Stimulated activated naive CD8-positive, alpha-beta T cell treated with anti-CD3 and anti-CD28 coated beads, Interleukin-15, amount 100 ng/mL, for 72 hours (primary cell): Measurements from ENCODE around the gene LHX4.

ENCODE experiments used
- ATAC-seq: fragments of 150-1000 bp; cut with Tn5 transposase; 2 replicates; pipeline ENCODE4 v1.10.0; 2021; ENCODE audit warnings: mild to moderate bottlenecking, moderate library complexity
- DNase-seq, 2 donors: peaks; one replicate each; pipeline ENCODE4 v3.0.0; 2021 to 2022
- H3K27ac Mint-ChIP-seq, 2 donors: one replicate each; pipeline ENCODE4 v1.8.0; 2022; ENCODE audit warnings: mild to moderate bottlenecking in 2 of 2, mixed read lengths in 2 of 2, moderate library complexity in 2 of 2
- H3K27me3 Mint-ChIP-seq: one replicate; pipeline ENCODE4 v1.8.0; 2022; ENCODE audit warnings: mixed read lengths
- H3K4me1 Mint-ChIP-seq: one replicate; pipeline ENCODE4 v1.8.0; 2022; ENCODE audit warnings: mild to moderate bottlenecking, mixed read lengths
- H3K4me3 Mint-ChIP-seq, 2 donors: one replicate each; pipeline ENCODE4 v1.8.0; 2022; ENCODE audit warnings: mild to moderate bottlenecking in 2 of 2, mixed read lengths in 2 of 2, moderate library complexity in 1 of 2
- H3K9me3 Mint-ChIP-seq, 2 donors: one replicate each; pipeline ENCODE4 v1.8.0; 2022; ENCODE audit warnings: mixed read lengths in 2 of 2

LHX4 gene

DNA sequence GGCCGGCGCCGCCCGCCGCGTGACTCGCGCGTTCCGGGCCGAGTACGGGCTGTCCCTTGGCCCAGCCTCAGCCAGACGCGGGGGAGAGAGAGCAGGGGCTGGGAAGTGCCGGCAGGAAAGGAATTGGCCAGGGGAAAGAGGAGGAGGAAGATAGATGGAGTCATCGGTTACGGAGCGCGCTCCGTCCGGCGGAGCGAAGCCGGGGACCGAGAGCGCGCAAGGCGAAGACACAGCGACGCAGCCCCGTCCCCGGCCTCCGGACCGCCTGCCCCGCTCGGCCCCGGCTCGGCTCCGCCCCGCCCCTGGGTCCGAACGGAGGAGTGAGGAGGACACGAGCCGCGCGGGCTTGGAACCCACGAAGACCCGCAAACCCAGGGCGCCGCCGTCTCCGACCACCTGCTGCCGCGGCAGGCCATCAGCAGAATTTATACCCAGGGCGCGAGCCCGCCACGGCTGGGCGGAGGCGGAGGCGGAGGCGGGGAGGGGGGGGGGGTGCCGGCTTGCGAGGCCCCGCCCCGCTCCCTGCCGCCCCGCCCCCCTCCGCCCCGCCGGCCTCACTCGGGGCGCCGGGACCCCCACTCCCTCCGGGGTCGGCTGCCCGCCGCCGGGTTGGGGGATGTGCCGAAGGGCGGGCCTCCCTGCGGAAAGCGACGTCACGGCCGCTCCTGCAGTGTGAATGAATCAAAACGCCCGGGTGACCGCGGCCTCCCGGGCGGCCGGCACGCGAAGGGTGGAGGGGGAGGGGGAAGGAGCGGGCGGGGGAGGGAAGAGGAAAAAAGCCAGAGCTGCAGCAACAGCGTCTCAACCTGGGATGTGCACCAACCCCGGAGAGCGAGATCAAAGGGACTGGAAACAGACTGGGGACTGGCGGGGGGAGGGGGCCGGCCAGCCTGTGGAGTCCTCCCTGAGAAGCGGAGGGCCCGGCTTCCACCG is at the start of gene LHX4:
Gene LHX4, plus strand, starts transcription at position 782 of the 933 bp plus-strand sequence. CDS start 266 bp downstream, outside the sequence.
- Mint-ChIP-seq H3K4me3 (peak within 1 kb of the TSS; percentile 75 to 81), H3K27ac (no peak within 1 kb of the TSS), H3K9me3 (no peaks in the 10 kb centered on the region), H3K27me3 (peaks cover 93% of the 10 kb centered on the region), H3K4me1 (peaks cover 52% of the 10 kb centered on the region)
- no peak for DNase-seq
- peak; percentile 37 for ATAC-seq

DNA sequence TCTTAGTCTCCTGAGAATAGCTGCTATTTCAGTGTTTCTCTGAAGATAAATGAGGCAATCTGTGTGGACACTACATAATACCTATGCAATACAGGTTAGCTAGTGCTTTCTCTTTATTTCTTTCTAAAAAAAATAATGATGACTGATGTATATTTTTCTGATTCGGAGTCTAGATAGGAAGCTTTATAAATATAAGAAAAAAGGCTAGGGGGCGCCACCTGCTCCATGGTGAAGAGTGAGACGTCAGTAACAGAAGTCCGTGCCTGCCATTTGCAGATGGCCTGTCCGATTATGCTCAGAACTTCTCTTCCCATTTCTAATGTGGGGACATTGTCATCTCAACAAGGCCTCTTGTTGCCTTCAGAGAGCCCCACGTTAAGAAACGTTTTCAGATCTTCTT is 49.0 kb upstream of the LHX4 start:
- Mint-ChIP-seq H3K9me3 (no peaks in the 10 kb centered on the region), H3K4me3 (no peak overlapping the region), H3K27me3 (no peaks in the 10 kb centered on the region), H3K4me1 (no peaks in the 10 kb centered on the region), H3K27ac (no peak overlapping the region)
- ATAC-seq = no peak
- no peak for DNase-seq

DNA sequence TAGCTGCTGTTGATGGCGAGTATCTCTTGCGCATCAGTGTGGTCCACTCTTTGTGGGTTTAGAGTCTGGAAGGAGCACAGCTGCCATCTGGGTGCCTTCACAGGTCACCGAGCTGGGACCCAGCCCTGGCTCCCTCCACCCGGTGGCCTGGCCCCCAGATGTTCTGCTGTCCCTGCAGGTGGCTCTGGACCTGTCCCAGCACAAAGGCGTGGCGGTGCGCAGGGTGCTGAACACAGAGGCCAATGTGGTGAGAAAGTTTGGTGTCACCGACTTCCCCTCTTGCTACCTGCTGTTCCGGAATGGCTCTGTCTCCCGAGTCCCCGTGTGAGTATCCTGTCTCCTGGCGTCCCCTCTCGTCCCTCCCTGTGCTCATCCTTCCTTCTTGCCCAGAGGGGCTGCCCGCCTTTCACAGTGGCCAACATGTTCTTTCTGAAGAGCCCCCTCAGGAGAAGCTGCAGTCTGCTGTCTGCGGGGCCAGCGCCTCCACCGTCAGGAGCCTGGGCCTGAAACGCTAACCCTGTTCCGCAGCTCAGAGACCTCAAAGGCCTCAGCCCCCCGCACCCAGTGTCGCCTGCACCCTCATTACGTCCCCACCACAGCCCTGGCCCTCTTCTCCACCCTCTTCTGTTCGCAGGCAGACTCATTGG is 47.9 kb upstream of the LHX4 start:
- H3K9me3 Mint-ChIP-seq = no peaks in the 10 kb centered on the region
- peak overlapping the region in 1 of 2 donors; percentile 55 for H3K27ac Mint-ChIP-seq
- no peak overlapping the region for H3K4me3 Mint-ChIP-seq
- H3K4me1 Mint-ChIP-seq = no peaks in the 10 kb centered on the region
- DNase-seq (no peak), ATAC-seq (no peak)
- no peaks in the 10 kb centered on the region for H3K27me3 Mint-ChIP-seq

DNA sequence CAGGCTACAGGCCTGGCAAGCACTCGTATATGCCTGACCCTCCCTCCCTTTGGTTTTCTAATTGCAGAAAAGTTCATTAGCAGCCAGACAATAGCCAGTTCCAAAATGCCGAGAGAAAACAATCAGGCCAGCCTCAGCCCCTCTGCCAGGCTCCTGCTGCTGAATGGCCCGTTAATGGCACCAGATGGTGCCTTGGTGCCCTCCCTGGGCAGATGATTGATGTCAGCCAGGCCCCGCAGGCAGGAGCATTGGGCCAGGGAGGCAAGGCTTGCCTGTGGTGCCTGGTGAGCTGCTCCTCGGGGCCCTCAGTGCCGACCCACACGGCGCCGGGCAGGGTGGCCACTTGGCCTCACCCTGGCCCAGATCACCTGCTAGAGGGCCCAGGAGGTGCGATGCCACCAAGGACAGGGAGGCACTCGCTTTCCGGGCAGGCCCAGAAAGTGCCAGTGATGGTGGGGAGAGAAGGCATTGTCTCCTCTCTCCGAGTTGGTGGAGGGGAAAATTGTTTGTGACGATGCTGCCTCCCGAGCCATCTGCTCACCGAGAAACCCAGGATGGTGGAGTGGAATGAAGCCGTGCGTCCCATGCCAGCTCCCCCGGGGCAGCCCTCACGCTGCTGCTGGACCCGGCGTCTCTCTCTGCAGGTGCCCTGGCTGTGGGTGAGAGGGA is 47.3 kb upstream of the LHX4 start:
- no peaks in the 10 kb centered on the region for H3K9me3 Mint-ChIP-seq
- ATAC-seq (no peak), DNase-seq (no peak)
- no peak overlapping the region for H3K4me3 Mint-ChIP-seq
- no peaks in the 10 kb centered on the region for H3K27me3 Mint-ChIP-seq
- H3K27ac Mint-ChIP-seq = no peak overlapping the region
- no peaks in the 10 kb centered on the region for H3K4me1 Mint-ChIP-seq

DNA sequence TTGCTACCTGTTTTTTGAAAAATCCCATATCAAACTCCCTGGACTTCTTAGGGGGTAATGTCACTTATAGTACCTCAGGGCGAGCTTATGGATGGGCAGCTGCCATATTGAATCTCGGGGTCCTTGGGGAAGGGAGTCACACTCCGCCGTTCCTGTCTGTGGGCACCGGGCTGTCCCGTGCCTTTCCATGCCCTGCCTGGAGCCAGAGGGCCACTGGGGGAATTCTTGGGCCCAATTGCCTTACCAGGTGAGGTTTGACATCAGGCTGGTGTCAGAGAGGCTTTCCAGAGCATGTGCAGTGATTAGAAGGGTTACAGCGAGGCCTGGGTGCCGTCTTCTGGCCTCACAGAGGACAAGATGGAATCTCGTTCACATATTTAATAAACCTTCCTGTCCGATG is 46.6 kb upstream of the LHX4 start:
- Mint-ChIP-seq H3K27ac (no peak overlapping the region), H3K4me1 (no peaks in the 10 kb centered on the region)
- DNase-seq = no peak

DNA sequence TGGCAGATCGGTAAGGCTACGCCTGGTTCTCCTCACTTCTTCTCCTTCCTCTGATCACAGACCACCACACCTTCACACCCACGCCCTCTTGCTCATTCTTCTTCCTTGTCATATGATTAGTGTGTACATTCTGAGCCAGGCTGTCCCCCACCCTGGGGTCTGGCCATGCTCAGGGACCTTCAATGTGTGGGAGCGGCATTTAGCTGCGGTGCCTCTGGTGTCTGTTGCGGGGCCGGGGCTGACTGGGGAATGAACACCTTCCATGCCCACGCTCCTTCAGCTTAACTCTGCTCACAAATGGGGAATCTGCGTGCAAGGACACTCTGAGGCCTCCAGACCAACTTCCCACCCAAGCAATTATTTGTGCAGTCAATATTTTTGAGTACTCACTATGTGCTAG is 46.0 kb upstream of the LHX4 start:
- Mint-ChIP-seq H3K4me1 (no peaks in the 10 kb centered on the region), H3K9me3 (no peaks in the 10 kb centered on the region), H3K4me3 (no peak overlapping the region), H3K27me3 (no peaks in the 10 kb centered on the region), H3K27ac (no peak overlapping the region)
- DNase-seq (no peak), ATAC-seq (no peak)

More for the DNA sequence above, 46.6 kb upstream of the LHX4 start:
- Mint-ChIP-seq H3K27me3 (no peaks in the 10 kb centered on the region), H3K9me3 (no peaks in the 10 kb centered on the region), H3K4me3 (no peak overlapping the region)
- no peak for ATAC-seq

DNA sequence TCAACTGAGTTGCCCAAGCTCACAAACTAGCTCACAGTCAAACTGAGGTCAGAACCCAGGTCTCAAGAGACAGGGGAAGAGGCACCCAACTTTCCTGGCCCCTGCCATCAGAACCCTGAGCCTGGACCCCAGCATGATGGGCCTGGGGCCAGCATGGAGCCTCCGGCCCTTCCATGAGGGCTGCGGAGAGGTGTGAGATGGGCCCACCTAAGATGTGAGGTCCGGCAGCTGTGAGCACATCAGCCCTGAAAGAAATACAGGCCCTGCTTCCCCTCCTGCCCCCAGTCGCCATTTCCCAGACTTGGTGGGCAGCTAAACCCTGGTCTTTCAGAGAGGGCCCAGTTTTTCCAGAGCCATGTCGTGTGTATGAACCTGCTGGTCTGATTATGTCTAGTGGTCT is 44.8 kb upstream of the LHX4 start:
- no peak for ATAC-seq
- H3K27ac Mint-ChIP-seq = no peak overlapping the region

DNA sequence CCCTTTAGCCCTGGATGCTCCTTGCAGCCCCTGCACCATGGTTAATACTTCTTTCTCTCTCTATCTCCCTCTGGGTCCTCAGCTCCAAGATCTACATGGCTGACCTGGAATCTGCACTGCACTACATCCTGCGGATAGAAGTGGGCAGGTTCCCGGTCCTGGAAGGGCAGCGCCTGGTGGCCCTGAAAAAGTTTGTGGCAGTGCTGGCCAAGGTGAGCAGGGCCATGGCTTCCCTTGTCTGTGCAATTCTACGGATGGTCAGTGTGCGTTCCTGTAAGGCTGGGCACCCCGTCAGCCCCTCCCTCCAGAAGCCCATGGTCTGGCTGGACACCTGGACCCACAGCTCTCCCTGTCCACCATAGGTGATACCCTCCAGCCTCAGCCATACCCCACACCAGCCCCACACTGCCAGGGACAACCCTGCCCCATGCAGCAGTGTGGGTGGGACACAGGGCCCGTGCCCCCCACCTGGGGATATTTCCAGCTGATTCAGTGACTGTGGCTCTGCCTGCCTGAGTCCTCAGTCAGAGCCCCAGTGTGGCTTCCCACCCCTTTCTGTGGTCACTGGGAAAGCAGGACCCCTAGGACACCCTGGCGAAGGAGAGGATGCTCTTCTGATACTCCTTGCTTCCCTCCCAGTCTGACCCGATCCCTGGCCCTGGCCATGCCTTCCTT is 44.0 kb upstream of the LHX4 start:
- ATAC-seq (no peak), DNase-seq (no peak)
- H3K4me3 Mint-ChIP-seq = no peak overlapping the region
- no peak overlapping the region for H3K27ac Mint-ChIP-seq
- H3K4me1 Mint-ChIP-seq = no peaks in the 10 kb centered on the region
- no peaks in the 10 kb centered on the region for H3K9me3 Mint-ChIP-seq
- no peaks in the 10 kb centered on the region for H3K27me3 Mint-ChIP-seq

More for the DNA sequence above, 44.8 kb upstream of the LHX4 start:
- Mint-ChIP-seq H3K4me1 (no peaks in the 10 kb centered on the region), H3K9me3 (no peaks in the 10 kb centered on the region), H3K4me3 (no peak overlapping the region), H3K27me3 (no peaks in the 10 kb centered on the region)
- DNase-seq = no peak

DNA sequence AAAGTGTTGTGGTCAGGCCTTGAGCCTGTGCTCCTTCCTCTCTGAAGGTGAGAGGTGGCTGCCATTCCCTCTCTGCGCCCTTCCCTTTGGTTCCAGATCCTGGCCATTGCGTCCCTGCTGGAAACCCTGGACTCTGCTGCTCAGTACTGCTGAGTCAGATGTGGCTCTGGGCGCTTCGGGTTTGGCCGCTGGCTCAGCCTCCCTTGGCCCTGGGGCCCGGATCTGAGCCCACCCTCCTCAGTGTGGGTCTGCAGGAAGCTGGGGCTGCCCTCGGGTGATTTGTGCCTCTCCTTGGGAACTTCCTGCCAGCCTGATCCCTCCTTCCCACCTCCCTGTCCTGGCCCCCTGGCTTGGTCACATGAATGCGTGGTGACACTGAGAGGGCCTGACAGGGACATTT is 43.2 kb upstream of the LHX4 start:
- Mint-ChIP-seq H3K4me1 (peaks cover 1% of the 10 kb centered on the region), H3K27me3 (no peaks in the 10 kb centered on the region), H3K27ac (no peak overlapping the region), H3K9me3 (no peaks in the 10 kb centered on the region), H3K4me3 (no peak overlapping the region)
- ATAC-seq = no peak
- DNase-seq = no peak

DNA sequence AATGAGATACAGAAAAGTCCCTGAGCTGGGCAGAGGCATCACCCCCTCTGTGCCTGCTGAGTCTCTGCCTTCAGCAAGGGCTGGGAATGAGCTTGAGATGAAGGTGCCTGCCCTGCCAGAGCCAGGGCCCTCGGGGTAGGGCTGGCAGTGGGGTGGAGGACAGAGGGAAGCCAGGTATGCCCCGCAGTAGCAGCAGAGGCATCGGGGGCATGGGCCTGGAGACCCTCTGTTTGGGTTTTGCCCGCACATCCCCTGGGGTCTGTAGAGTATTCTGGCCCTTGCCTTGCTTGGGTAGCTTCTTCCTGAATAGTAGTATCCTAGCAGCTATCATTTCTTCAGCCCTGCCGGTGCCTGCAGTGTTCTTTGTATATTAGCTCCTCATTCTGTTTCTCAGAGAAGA is 42.4 kb upstream of the LHX4 start:
- Mint-ChIP-seq H3K4me1 (peaks cover 9% of the 10 kb centered on the region), H3K27me3 (no peaks in the 10 kb centered on the region), H3K9me3 (no peaks in the 10 kb centered on the region), H3K27ac (peak overlapping the region in 1 of 2 donors; percentile 60), H3K4me3 (no peak overlapping the region)
- DNase-seq (no peak), ATAC-seq (no peak)

DNA sequence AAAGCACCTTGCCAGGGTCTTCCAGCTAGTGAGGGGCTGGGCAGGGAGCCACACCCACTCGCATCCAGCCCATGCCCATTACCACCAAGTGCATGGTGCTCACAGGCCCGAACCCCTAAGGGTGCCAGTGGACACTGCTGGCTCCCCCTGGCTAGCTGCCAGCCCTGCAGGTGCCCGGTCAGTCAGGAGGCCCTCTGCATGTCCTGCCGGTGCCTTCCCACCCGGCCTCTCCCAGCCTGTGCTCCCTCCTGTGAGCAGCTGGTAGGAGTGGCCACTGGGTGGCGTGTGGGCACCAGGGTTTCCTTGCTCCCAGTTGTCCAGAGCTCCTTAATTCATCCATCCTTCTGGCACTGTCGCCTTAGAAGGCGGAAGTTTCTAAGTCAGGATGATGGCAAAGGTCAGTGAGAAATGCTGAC is 42.0 kb upstream of the LHX4 start:
- peaks cover 9% of the 10 kb centered on the region for H3K4me1 Mint-ChIP-seq
- ATAC-seq (no peak), DNase-seq (no peak)
- peak overlapping the region in 1 of 2 donors; percentile 60 for H3K27ac Mint-ChIP-seq
- H3K9me3 Mint-ChIP-seq = no peaks in the 10 kb centered on the region
- no peaks in the 10 kb centered on the region for H3K27me3 Mint-ChIP-seq
- no peak overlapping the region for H3K4me3 Mint-ChIP-seq

DNA sequence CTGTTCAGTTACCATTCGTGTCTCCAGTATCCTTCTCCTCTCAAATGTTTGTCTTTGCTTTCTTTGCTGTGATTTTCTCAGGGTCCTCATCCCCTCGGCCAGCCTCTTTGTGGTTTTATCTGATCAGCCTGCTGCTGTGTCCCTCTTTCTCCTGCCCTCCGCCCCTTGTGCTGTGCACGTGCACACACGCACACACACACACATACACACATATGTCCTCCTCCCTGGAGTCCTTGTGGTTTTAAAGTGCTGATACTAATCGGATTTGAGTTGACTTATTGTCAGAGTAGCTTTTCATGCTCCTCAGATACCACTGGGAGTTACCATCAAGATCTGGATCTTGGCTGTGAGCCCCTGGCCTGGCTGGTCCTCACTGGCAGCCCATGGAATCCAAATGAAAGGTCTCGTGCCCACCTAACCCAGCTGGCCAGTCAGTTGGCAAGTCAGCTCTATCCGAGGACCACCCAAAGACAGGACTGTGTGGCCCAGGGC is 41.3 kb upstream of the LHX4 start:
- no peaks in the 10 kb centered on the region for H3K9me3 Mint-ChIP-seq
- H3K27ac Mint-ChIP-seq = no peak overlapping the region
- no peak overlapping the region for H3K4me3 Mint-ChIP-seq
- no peaks in the 10 kb centered on the region for H3K27me3 Mint-ChIP-seq
- ATAC-seq = no peak
- no peak for DNase-seq
- H3K4me1 Mint-ChIP-seq = peaks cover 9% of the 10 kb centered on the region

DNA sequence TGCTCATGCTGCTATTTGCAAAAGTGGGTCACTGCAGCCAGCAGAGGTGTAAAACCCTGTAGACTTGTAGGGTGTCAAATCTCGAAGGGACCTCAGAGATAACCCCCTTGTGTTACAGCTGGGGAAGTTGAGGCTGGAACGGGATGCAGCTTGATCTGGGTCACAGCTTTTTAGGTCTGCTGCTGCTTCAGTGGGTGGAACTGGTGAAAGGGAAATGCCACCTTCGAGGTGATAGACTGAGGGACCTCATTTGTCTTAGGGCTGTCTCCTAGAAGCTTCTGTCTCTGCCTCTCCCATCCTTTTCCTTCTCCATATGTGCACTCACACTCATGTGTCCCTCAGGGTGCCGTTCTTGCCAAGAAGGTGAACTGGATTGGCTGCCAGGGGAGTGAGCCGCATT is 40.0 kb upstream of the LHX4 start:
- DNase-seq = no peak
- H3K27ac Mint-ChIP-seq = no peak overlapping the region
- no peaks in the 10 kb centered on the region for H3K9me3 Mint-ChIP-seq
- ATAC-seq = no peak
- peaks cover 9% of the 10 kb centered on the region for H3K4me1 Mint-ChIP-seq
- no peak overlapping the region for H3K4me3 Mint-ChIP-seq
- H3K27me3 Mint-ChIP-seq = no peaks in the 10 kb centered on the region

DNA sequence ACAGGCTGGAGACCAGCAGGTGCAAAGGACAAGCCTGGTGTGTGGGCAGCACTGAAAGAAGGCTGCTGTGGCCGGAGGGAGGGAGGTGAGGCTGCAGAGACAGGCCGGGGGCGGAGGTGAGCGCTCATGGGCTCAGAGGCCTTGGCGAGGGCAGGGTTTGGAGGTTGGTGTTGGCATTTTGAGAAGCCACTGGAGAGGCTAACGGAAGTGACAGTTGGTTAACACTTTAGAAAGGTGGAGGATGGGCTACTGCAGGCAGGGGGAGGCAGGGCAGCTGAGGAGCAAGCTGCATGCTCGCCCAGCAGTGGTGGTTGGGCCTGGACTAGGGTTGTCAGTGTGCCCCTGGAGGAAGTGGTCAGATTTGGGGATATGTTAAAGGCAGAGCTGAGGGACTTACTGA is 37.9 kb upstream of the LHX4 start:
- Mint-ChIP-seq H3K27ac (no peak overlapping the region), H3K9me3 (no peaks in the 10 kb centered on the region)
- DNase-seq = no peak

More for the DNA sequence above, 37.9 kb upstream of the LHX4 start:
- ATAC-seq = no peak
- Mint-ChIP-seq H3K4me1 (peaks cover 9% of the 10 kb centered on the region), H3K27me3 (no peaks in the 10 kb centered on the region), H3K4me3 (peak overlapping the region in 1 of 2 donors; percentile 14)
